NCI-H526 (cell line): Measurements from ENCODE around the gene PASK.

Experiments
- DNase-seq, 2 experiments: peaks; one replicate each; lab custom pipeline; 2025; lab: John Stamatoyannopoulos, UW

Gene PASK

GRCh38 chr2:241081643-241082340 is 67.5 kb downstream of the PASK start:
- DNase-seq = no peak

GRCh38 chr2:241081190-241081642 is 68.1 kb downstream of the PASK start:
- DNase-seq = no peak

GRCh38 chr2:241080405-241081189 is 68.7 kb downstream of the PASK start:
- no peak for DNase-seq

GRCh38 chr2:241074901-241075540 is 74.3 kb downstream of the PASK start:
- no peak for DNase-seq

GRCh38 chr2:241074065-241074818 is 75.0 kb downstream of the PASK start:
- peak in 1 of 2 experiments; percentile 25 for DNase-seq

- DNase-seq = no peak
Measured at GRCh38 chr2:241073166-241074064, 75.9 kb downstream of the PASK start.

- DNase-seq = no peak
Measured at GRCh38 chr2:241072553-241073165, 76.6 kb downstream of the PASK start.

GRCh38 chr2:241072151-241072550 is 77.1 kb downstream of the PASK start:
- no peak for DNase-seq

GRCh38 chr2:241071677-241072111 is 77.6 kb downstream of the PASK start:
- no peak for DNase-seq

GRCh38 chr2:241070811-241071676 is 78.2 kb downstream of the PASK start:
- no peak for DNase-seq

GRCh38 chr2:241070361-241070760 is 78.9 kb downstream of the PASK start:
- DNase-seq = no peak

- DNase-seq = peak in 1 of 2 experiments; percentile 86
Measured at GRCh38 chr2:241069821-241070281, 79.4 kb downstream of the PASK start.

- DNase-seq = no peak
Measured at GRCh38 chr2:241068942-241069810, 80.1 kb downstream of the PASK start.

GRCh38 chr2:241068136-241068941 is 80.9 kb downstream of the PASK start:
- no peak for DNase-seq

- DNase-seq = no peak
Measured at GRCh38 chr2:241067501-241068135, 81.7 kb downstream of the PASK start.

- no peak for DNase-seq
Measured at GRCh38 chr2:241066893-241067341, 82.4 kb downstream of the PASK start.
